ENCODE results near the gene PACC1.
A peak's percentile ranks its signal among the peaks of the same experiment; 100 is the strongest.

PACC1 gene

GRCh38 chr1:212414328-212415106 is at the start of gene PACC1:
PACC1 (minus strand) TSS chr1:212414886; CDS start chr1:212414757, 129 bp downstream.
- DNase-seq = peak; percentile 87

- no peak for DNase-seq
Observed at GRCh38 chr1:212463565-212464285, 49.0 kb upstream of the PACC1 start.

- no peak for DNase-seq
Observed at GRCh38 chr1:212461916-212462660, 47.4 kb upstream of the PACC1 start.

GRCh38 chr1:212460376-212460775 is 45.7 kb upstream of the PACC1 start:
- DNase-seq = no peak

- DNase-seq = no peak
Observed at GRCh38 chr1:212459656-212460055, 45.0 kb upstream of the PACC1 start.

- DNase-seq = no peak
Observed at GRCh38 chr1:212458817-212459216, 44.1 kb upstream of the PACC1 start.

GRCh38 chr1:212457740-212458338 is 43.2 kb upstream of the PACC1 start:
- DNase-seq = peak; percentile 31

GRCh38 chr1:212455803-212456528 is 41.3 kb upstream of the PACC1 start:
- DNase-seq = peak; percentile 63

GRCh38 chr1:212455401-212455800 is 40.7 kb upstream of the PACC1 start:
- DNase-seq = no peak

- DNase-seq = no peak
Observed at GRCh38 chr1:212454741-212455140, 40.1 kb upstream of the PACC1 start.

GRCh38 chr1:212453156-212453857 is 38.6 kb upstream of the PACC1 start:
- DNase-seq = no peak

GRCh38 chr1:212452323-212453155 is 37.9 kb upstream of the PACC1 start:
- DNase-seq = no peak

- DNase-seq = no peak
Observed at GRCh38 chr1:212451416-212452322, 37.0 kb upstream of the PACC1 start.

GRCh38 chr1:212450331-212450881 is 35.7 kb upstream of the PACC1 start:
- no peak for DNase-seq

- no peak for DNase-seq
Observed at GRCh38 chr1:212447478-212447877, 32.8 kb upstream of the PACC1 start.

GRCh38 chr1:212446333-212446732 is 31.6 kb upstream of the PACC1 start:
- no peak for DNase-seq

GRCh38 chr1:212442408-212442807 is 27.7 kb upstream of the PACC1 start:
- no peak for DNase-seq

GRCh38 chr1:212440419-212440818 is 25.7 kb upstream of the PACC1 start:
- DNase-seq = no peak

- no peak for DNase-seq
Observed at GRCh38 chr1:212438831-212439237, 24.1 kb upstream of the PACC1 start.

Data from NK-92 treated with Interleukin-12 subunit alpha and Interleukin-12 subunit beta, amount 100 ng/mL, for 24 hours (cell line).